ENCODE data around the gene PATL1.

- TF ChIP-seq MAX (IDR thresholded peaks at IDR 0.05): no peak
- TF ChIP-seq CTCF (IDR thresholded peaks at IDR 0.05; ENCODE audit: control extremely low read depth in 1 of 3, insufficient read depth in 1 of 3, low read depth in 1 of 3, low read length in 3 of 3): no peak
- TF ChIP-seq EZH2 (IDR thresholded peaks at IDR 0.05; ENCODE audit: low read depth, low read length, severe bottlenecking): no peak
- no peak for TF ChIP-seq POLR2A (IDR thresholded peaks at IDR 0.05; ENCODE audit: control extremely low read depth in 1 of 2, low read depth in 2 of 2, low read length in 2 of 2)
- TF ChIP-seq SP1 (IDR thresholded peaks at IDR 0.05; ENCODE audit: low read depth, low read length): no peak
- no peak for TF ChIP-seq TAF1 (IDR thresholded peaks at IDR 0.05; ENCODE audit: low read depth, low read length)
- TF ChIP-seq CHD2 (IDR thresholded peaks at IDR 0.05; ENCODE audit: low read length): no peak
- no peak for TF ChIP-seq CREB1 (IDR thresholded peaks at IDR 0.05)
These were observed 57.0 kb downstream of the PATL1 start for GRCh38 chr11:59611570-59612565.

Data from H1 (cell line).